Ovary (tissue), 9 donors: ENCODE data around the gene CHN2. TPM values are rescaled to one million over a fixed set of nuclear protein-coding genes. Genes with fewer than 3 reads are reported as not detected.

Experiments used
- DNase-seq, 5 donors: peaks; one replicate each; pipeline ENCODE4 v3.0.0-alpha.2; 2019 to 2020
- H3K27ac ChIP-seq, 2 donors: fragments of 200-600 bp; one replicate each; pipeline versions ENCODE4 v1.5.1 to v1.8.0; 2019 to 2022
- H3K27me3 ChIP-seq: fragments of 200-600 bp; one replicate; pipeline ENCODE4 v1.8.0; 2022
- H3K36me3 ChIP-seq: fragments of 200-600 bp; sonication (generic); one replicate; pipeline ENCODE4 v1.5.1; 2019
- H3K4me1 ChIP-seq: one replicate; pipeline ENCODE4 v1.8.1; 2013; ENCODE audit warnings: mild to moderate bottlenecking, moderate library complexity; ENCODE audit not compliant: insufficient read depth
- H3K4me3 ChIP-seq: fragments of 200-600 bp; sonication (generic); one replicate; pipeline ENCODE4 v1.5.1; 2017
- H3K9me3 ChIP-seq, 2 donors: fragments of 200-600 bp in 1 of 2; sonication (generic) in 1 of 2; one replicate each; pipeline versions ENCODE4 v1.5.1 to v1.8.1; 2013 to 2019; ENCODE audit warnings: mild to moderate bottlenecking in 1 of 2, moderate library complexity in 1 of 2
- EP300 ChIP-seq: sonication (generic); formaldehyde crosslinking; IDR thresholded peaks from one replicate; pipeline ENCODE4 v1.6.1; 2017; ENCODE audit warnings: antibody characterized with exemption
- POLR2A ChIP-seq: fragments of 450-650 bp; IDR thresholded peaks from one replicate; pipeline ENCODE4 v1.6.1; 2017; ENCODE audit warnings: antibody characterized with exemption, mild to moderate bottlenecking, moderate library complexity
- WGBS, 3 donors: extraction: QIAGEN DNeasy Blood & Tissue Kit in 1 of 3; methylation state at CpG; one replicate each; pipeline versions ENCODE4 v1.1.5 to v1.1.7; 2013 to 2017; 5-methylcytosine and 5-hydroxymethylcytosine counted together
- intact Hi-C, 4 donors: fragments of 100-400 bp; cut with DNase I; formaldehyde crosslinking; loops; one replicate each; pipeline versions ENCODE4 v1.11.0 to v1.15.1; 2022 to 2023
- polyA plus RNA-seq, 2 donors: library from polyadenylated mRNA; stranded (reverse); fragments of 200-250 nt in 1 of 2; fragments of 350-450 nt in 1 of 2; fragmentation: Illumina TruSeq in 1 of 2; extraction: RNeasy Lipid Tissue Mini Kit (QIAGEN cat#74804) in 1 of 2; gene quantifications; one replicate each; pipeline ENCODE4 v1.2.3, GENCODE V29; 2013 to 2014
- total RNA-seq, 7 donors: library from RNA; depleted of rRNA in 2 of 7; stranded (reverse); fragments of >200 nt in 2 of 7; fragmentation: NEBNext Ultra II Directional in 3 of 7; extraction: Animal tissue kit (Norgen Biotek cat#: 25700) in 3 of 7; gene quantifications; one replicate each; pipeline versions ENCODE4 v1.1.0 to v1.2.4, GENCODE V29; 2016 to 2023
- TF ChIP-seq, protein P1 (sequence below), 3 donors: fragments of 450-650 bp in 2 of 3; fragments of 200-600 bp in 1 of 3; IDR thresholded peaks; one replicate each; pipeline versions ENCODE4 v1.5.1 to v1.8.0; 2016 to 2022; ENCODE audit warnings: antibody characterized with exemption in 3 of 3, mild to moderate bottlenecking in 1 of 3
- donor health status: DM: no; HTN: no; CAD: no; lungs with moderate emphysema.
- donor health status: DM: no; HTN: no; CAD: no.
- donor health status: Bipolar disorder and iron deficiency.
- donor health status: DM: yes; HTN: yes; CAD: no.
- donor health status: DM: no; HTN: no; CAD: no.
- donor health status: DM: yes; HTN: yes; CAD: no.

Gene CHN2
- total and polyA plus RNA-seq, 9 donors: 17.9 to 32.6 (median 22.3) TPM

DNA sequence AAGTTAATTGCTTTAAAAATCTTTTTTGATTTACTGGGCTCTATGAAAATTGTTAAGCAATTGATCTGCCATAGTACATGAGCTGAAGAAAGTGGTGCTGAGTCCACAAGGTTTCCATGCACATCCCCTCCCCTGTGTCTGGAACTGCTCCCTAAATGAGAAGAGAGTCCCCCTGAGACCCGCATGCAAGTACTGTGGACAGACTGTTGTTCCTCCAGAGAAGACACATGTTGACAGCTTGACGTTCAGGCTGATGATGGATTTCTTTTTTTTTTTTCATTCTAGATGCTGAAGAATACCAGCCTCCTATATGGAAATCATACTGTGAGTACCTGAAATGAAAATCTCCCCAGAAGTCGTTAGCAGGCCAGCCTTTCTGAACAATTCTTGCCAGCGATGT, 159.8 kb downstream of the CHN2 start:
- Histone ChIP-seq H3K27ac (no peak overlapping the region), H3K4me1 (peaks cover 4% of the 10 kb centered on the region), H3K9me3 (no peaks in the 10 kb centered on the region), H3K36me3 (no peaks in the 10 kb centered on the region), H3K4me3 (no peak overlapping the region), H3K27me3 (no peaks in the 10 kb centered on the region)
- intact Hi-C loops: no loop called here
- TF ChIP-seq POLR2A (no peak), EP300 (no peak)
- no peak for DNase-seq
- WGBS, 3 donors: 93 to 96% (median 94%) methylated on average over 4 of the region's 4 CpGs

DNA sequence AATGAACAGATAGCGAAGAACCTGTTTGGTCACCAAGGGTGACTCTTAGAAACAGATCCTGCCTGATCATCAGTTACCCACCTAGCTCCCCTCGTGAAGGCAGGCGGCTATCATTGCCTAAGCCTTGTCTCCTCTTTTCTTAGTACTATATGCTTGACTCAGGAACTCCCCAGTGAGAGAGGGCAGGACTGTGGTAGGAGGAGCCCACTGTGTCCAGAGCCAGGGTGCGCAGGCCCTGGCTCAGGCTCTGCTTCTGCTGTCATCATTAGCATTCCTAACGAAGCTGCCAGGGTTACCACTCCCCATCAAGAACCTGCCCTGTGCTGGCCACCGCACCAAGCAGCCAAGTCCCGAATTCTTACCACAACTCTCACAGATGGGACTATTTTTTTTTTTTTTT, 160.8 kb downstream of the CHN2 start:
- intact Hi-C loops: no loop called here
- Histone ChIP-seq H3K4me1 (peaks cover 3% of the 10 kb centered on the region), H3K36me3 (no peaks in the 10 kb centered on the region), H3K4me3 (no peak overlapping the region), H3K27me3 (no peaks in the 10 kb centered on the region), H3K9me3 (no peaks in the 10 kb centered on the region), H3K27ac (no peak overlapping the region)
- DNase-seq: no peak
- TF ChIP-seq POLR2A: no peak
- TF ChIP-seq, protein P1, sequence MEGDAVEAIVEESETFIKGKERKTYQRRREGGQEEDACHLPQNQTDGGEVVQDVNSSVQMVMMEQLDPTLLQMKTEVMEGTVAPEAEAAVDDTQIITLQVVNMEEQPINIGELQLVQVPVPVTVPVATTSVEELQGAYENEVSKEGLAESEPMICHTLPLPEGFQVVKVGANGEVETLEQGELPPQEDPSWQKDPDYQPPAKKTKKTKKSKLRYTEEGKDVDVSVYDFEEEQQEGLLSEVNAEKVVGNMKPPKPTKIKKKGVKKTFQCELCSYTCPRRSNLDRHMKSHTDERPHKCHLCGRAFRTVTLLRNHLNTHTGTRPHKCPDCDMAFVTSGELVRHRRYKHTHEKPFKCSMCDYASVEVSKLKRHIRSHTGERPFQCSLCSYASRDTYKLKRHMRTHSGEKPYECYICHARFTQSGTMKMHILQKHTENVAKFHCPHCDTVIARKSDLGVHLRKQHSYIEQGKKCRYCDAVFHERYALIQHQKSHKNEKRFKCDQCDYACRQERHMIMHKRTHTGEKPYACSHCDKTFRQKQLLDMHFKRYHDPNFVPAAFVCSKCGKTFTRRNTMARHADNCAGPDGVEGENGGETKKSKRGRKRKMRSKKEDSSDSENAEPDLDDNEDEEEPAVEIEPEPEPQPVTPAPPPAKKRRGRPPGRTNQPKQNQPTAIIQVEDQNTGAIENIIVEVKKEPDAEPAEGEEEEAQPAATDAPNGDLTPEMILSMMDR (IDR thresholded peaks at IDR 0.05): no peak
- no peak for TF ChIP-seq EP300
- WGBS, 3 donors: 80 to 95% (median 95%) methylated on average over 7 of the region's 7 CpGs

DNA sequence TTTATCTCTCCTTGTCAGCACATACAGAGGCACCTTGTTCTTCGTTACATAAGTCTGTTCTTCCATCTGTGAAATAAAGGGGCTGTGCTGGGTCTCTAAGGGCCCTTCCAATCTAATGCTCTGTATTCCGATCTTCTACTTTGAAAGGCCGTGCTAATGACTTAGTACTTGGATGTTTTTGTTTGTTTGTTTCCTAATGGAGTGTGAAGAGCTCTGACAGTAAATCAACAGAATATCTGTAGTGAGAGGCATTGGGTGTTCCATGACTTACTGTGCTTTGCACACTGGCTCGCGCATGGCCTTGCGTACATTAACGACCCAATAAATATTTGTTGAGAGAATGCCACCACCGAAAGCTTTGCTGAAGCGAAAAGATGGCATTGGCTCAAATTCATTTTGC, 162.1 kb downstream of the CHN2 start:
- TF ChIP-seq EP300 (no peak), POLR2A (no peak)
- TF ChIP-seq, protein P1 (IDR thresholded peaks at IDR 0.05): no peak
- no peaks in the 10 kb centered on the region for H3K9me3 ChIP-seq
- H3K27me3 ChIP-seq: no peaks in the 10 kb centered on the region
- DNase-seq: no peak
- H3K4me3 ChIP-seq: no peak overlapping the region
- intact Hi-C loops: no loop called here
- no peaks in the 10 kb centered on the region for H3K4me1 ChIP-seq
- 93 to 97% (median 96%) methylated on average over 9 of the region's 9 CpGs for WGBS, 3 donors
- no peaks in the 10 kb centered on the region for H3K36me3 ChIP-seq
- no peak overlapping the region for H3K27ac ChIP-seq

DNA sequence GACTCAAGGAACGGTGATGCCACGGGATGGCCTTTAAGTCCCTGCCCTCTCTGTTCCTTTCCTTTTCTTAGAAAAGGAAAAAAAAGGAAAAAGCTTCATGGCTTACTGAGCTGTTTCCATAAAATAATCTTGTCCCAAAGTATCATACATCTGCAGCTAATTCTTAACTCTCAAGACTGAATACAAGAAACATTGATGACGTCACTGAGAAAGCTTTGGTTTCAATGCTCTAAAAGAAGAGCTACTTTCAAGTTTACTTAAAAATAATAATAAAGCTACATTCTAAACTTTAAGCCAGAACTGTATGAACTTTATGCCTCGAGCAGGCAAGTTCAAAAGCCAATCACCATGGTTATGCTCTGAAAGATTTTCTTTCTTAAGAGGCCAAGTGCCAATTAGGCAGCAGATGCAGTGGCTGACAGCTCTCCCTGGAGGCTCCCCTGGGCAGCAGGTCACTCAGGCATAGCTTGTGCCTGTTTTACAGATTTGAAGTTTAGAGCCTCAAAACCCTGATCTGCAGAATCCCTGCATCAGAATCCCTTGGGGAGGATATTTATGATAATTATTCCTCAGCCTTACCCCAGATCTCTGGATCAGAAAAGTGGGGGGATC, 165.0 kb downstream of the CHN2 start:
- H3K4me1 ChIP-seq: no peaks in the 10 kb centered on the region
- no peak overlapping the region for H3K4me3 ChIP-seq
- 85 to 90% (median 87%) methylated on average over 4 of the region's 4 CpGs for WGBS, 3 donors
- TF ChIP-seq, protein P1 (IDR thresholded peaks at IDR 0.05): no peak
- TF ChIP-seq POLR2A (no peak), EP300 (no peak)
- H3K27me3 ChIP-seq: no peaks in the 10 kb centered on the region
- no peaks in the 10 kb centered on the region for H3K9me3 ChIP-seq
- H3K27ac ChIP-seq: no peak overlapping the region
- no peak for DNase-seq
- intact Hi-C loops: no loop called here
- H3K36me3 ChIP-seq: no peaks in the 10 kb centered on the region
